Measurements from ENCODE around the gene SNAP47.

SNAP47 gene

GRCh38 chr1:227753999-227754711 is 18.9 kb downstream of the SNAP47 start:
- FAIRE-seq = no peak

GRCh38 chr1:227754958-227755357 is 19.7 kb downstream of the SNAP47 start:
- no peak for FAIRE-seq

- no peak for FAIRE-seq
Observed at GRCh38 chr1:227756172-227756959, 21.1 kb downstream of the SNAP47 start.

- FAIRE-seq = no peak
Observed at GRCh38 chr1:227757781-227758180, 22.5 kb downstream of the SNAP47 start.

GRCh38 chr1:227758366-227758765 is 23.1 kb downstream of the SNAP47 start:
- FAIRE-seq = no peak

- FAIRE-seq = no peak
Observed at GRCh38 chr1:227759341-227760300, 24.4 kb downstream of the SNAP47 start.

- no peak for FAIRE-seq
Observed at GRCh38 chr1:227760377-227760776, 25.1 kb downstream of the SNAP47 start.

- no peak for FAIRE-seq
Observed at GRCh38 chr1:227761621-227762230, 26.5 kb downstream of the SNAP47 start.

- FAIRE-seq = peak; percentile 15
Observed at GRCh38 chr1:227762231-227762911, 27.1 kb downstream of the SNAP47 start.

GRCh38 chr1:227763246-227764018 is 28.2 kb downstream of the SNAP47 start:
- FAIRE-seq = no peak

- no peak for FAIRE-seq
Observed at GRCh38 chr1:227764019-227764391, 28.8 kb downstream of the SNAP47 start.

- no peak for FAIRE-seq
Observed at GRCh38 chr1:227765261-227766014, 30.2 kb downstream of the SNAP47 start.

GRCh38 chr1:227766015-227766634 is 30.9 kb downstream of the SNAP47 start:
- no peak for FAIRE-seq

- no peak for FAIRE-seq
Observed at GRCh38 chr1:227766653-227767277, 31.5 kb downstream of the SNAP47 start.

GRCh38 chr1:227767401-227768124 is 32.3 kb downstream of the SNAP47 start:
- no peak for FAIRE-seq

- FAIRE-seq = no peak
Observed at GRCh38 chr1:227768125-227768439, 32.8 kb downstream of the SNAP47 start.

- FAIRE-seq = no peak
Observed at GRCh38 chr1:227768640-227769039, 33.4 kb downstream of the SNAP47 start.

GRCh38 chr1:227769047-227769935 is 34.1 kb downstream of the SNAP47 start:
- no peak for FAIRE-seq
